Neural progenitor cell (in vitro differentiated cells): ENCODE results near the gene MEIOSIN.

ENCODE experiments used
- EZH2 ChIP-seq: fragments of 200-600 bp; sonication (generic); IDR thresholded peaks from 2 replicates; pipeline ENCODE4 v1.6.1; 2017; ENCODE audit warnings: antibody characterized with exemption, mild to moderate bottlenecking, moderate library complexity
- EZH2phosphoT487 ChIP-seq: fragments of 200-600 bp; sonication (generic); IDR thresholded peaks from 2 replicates; pipeline ENCODE4 v1.6.1; 2017; ENCODE audit warnings: antibody characterized with exemption
- TF ChIP-seq, protein P1 (sequence below): fragments of 200-600 bp; sonication (generic); IDR thresholded peaks from 2 replicates; pipeline ENCODE4 v1.5.1; 2017; ENCODE audit warnings: antibody characterized with exemption, mild to moderate bottlenecking

DNA sequence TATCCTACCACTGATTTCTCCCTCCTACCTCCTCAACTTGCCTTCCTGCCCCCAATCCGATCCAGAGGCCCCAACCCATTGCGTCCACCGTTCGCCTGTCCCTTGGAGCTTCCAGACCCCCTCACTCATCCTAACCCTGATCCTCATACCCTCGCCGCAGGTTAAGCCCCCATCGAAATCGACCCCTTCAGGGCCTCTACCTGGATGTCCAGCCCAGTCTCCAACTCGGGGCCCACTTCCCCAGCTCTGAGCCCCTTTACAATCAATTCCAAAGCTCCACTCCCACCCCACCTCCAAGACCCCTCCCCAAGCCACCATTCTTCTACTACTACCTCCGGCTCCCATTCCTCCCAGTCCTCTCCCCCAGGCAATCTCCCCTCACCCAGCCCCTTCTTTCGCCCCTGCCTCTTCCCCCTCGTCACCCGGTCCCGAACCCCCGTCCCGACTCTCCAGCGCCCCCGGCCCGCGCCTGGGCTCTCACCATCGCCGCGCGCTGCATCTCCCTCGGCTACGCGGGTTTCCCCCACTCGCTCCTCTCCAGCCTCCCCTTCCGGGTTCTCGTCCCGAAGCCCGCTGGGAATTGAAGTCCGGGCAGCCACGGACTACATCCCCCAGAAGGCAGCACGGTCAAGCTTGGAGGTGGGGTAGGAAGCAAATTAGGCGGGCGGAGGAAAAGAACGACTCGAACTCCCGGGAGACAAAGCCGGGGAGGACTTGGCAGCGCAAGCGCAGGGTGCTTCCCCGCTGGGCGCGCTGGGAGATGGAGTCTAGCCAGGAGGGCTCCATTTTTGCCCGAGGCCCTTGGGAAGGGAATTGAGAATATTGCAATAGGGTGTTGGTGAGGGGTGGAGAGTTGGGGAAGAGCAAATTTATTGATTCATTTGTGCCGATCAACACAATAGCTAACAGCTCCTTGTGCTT lies 2.6 kb upstream of the MEIOSIN start, which contains the start of gene FBXO46:
- TF ChIP-seq, protein P1, sequence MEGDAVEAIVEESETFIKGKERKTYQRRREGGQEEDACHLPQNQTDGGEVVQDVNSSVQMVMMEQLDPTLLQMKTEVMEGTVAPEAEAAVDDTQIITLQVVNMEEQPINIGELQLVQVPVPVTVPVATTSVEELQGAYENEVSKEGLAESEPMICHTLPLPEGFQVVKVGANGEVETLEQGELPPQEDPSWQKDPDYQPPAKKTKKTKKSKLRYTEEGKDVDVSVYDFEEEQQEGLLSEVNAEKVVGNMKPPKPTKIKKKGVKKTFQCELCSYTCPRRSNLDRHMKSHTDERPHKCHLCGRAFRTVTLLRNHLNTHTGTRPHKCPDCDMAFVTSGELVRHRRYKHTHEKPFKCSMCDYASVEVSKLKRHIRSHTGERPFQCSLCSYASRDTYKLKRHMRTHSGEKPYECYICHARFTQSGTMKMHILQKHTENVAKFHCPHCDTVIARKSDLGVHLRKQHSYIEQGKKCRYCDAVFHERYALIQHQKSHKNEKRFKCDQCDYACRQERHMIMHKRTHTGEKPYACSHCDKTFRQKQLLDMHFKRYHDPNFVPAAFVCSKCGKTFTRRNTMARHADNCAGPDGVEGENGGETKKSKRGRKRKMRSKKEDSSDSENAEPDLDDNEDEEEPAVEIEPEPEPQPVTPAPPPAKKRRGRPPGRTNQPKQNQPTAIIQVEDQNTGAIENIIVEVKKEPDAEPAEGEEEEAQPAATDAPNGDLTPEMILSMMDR: peak; percentile 43
- TF ChIP-seq EZH2 (no peak), EZH2phosphoT487 (no peak)
